Karpas-422 (cell line): Measurements from ENCODE around the gene ADAP1. TPM values are rescaled to one million over a fixed set of nuclear protein-coding genes. Genes with fewer than 3 reads are reported as not detected.

Experiments used
- DNase-seq: peaks from one replicate; pipeline ENCODE4 v3.0.0-alpha.2; 2015
- H2AFZ ChIP-seq: fragments of 200-600 bp; sonication (generic); 2 replicates; pipeline ENCODE4 v1.6.1; 2014; ENCODE audit warnings: antibody characterized with exemption, low read length, mixed read lengths
- H3K27ac ChIP-seq: fragments of 200-600 bp; sonication (generic); 2 replicates; pipeline ENCODE4 v1.5.1; 2014; ENCODE audit warnings: mild to moderate bottlenecking, low read length, moderate library complexity
- H3K27me3 ChIP-seq: fragments of 200-600 bp; sonication (generic); 2 replicates; pipeline ENCODE4 v1.6.1; 2014; ENCODE audit warnings: low read length, mixed read lengths
- H3K36me3 ChIP-seq: fragments of 200-600 bp; sonication (generic); 2 replicates; pipeline ENCODE4 v1.6.1; 2014; ENCODE audit warnings: low read length, mixed read lengths; ENCODE audit not compliant: insufficient read depth
- H3K4me1 ChIP-seq: fragments of 200-600 bp; sonication (generic); 2 replicates; pipeline ENCODE4 v1.6.1; 2014; ENCODE audit warnings: mild to moderate bottlenecking, low read length, mixed read lengths
- H3K4me2 ChIP-seq: fragments of 200-600 bp; sonication (generic); 2 replicates; pipeline ENCODE4 v1.6.1; 2014; ENCODE audit warnings: low read length, low read depth, mild to moderate bottlenecking; ENCODE audit not compliant: poor library complexity, severe bottlenecking
- H3K4me3 ChIP-seq: fragments of 200-600 bp; sonication (generic); 2 replicates; pipeline ENCODE4 v1.5.1; 2014; ENCODE audit warnings: mild to moderate bottlenecking, antibody characterized with exemption, low read length, mixed read lengths
- H3K79me2 ChIP-seq: fragments of 200-600 bp; sonication (generic); 2 replicates; pipeline ENCODE4 v1.6.1; 2014; ENCODE audit warnings: mild to moderate bottlenecking, low read length, mixed read lengths
- H3K9ac ChIP-seq: fragments of 200-600 bp; sonication (generic); 2 replicates; pipeline ENCODE4 v1.6.0; 2014; ENCODE audit warnings: low read length
- H3K9me2 ChIP-seq: fragments of 200-600 bp; sonication (generic), shearing (Covaris generic); replicated peaks from 2 replicates; pipeline ENCODE4 v1.6.0; 2014; ENCODE audit warnings: mild to moderate bottlenecking, low read length, moderate library complexity; ENCODE audit not compliant: insufficient read depth
- H3K9me3 ChIP-seq: fragments of 300-700, 200-600 bp; sonication (generic); 2 replicates; pipeline ENCODE4 v1.6.1; 2014; ENCODE audit warnings: low read length, mixed read lengths
- H4K20me1 ChIP-seq: fragments of 200-600 bp; sonication (generic); 2 replicates; pipeline ENCODE4 v1.6.1; 2014; ENCODE audit warnings: mild to moderate bottlenecking, antibody characterized with exemption, low read length, low read depth; ENCODE audit not compliant: insufficient read depth
- total RNA-seq: library from RNA; depleted of rRNA; stranded (reverse); fragments of >200 nt; shearing (Covaris generic); gene quantifications from 2 replicates; pipeline ENCODE4 v1.2.3, GENCODE V29; 2014; ENCODE audit warnings: low replicate concordance

The ADAP1 gene
- total RNA-seq, 1 experiment from 2014 or later, result not detected

DNA sequence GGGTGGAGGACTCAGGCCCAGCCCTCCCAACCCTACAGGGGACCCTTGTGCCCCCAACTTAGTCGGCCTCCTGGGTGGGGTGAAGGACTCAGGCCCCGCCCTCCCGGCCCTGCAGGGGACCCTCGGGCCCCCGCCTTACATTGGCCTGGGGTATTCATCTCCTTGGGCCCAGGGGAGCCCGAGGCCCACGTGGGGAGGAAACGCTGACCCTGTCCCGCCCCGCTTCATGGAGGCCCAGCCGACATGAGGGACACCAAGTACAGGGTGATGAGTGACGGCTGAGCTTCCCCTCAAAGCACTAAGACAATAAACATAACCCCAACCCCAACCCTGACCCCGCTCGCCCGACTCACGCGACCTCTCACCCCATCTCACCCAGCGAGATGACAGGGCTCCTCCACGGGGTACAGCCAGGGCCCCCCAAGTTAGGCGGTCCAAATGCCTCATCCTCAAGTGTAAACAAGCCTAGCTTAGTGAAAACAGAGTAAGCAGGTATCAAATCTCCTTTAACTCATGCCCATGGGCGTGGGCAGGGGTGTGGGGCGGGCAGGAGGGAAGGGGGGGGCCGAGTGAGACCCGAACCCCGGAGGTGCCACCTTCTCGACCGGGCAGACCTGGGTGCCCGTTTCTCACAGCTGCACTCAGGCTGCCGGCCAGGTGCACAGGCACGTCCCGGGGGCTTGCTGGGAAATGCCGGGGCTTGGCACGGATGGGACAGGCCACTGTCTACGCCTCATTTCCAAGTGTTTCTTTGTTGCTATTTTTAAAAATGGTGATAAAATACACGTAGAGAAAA is 36.7 kb upstream of the ADAP1 start:
- H3K9me3 ChIP-seq, result no peaks in the 10 kb centered on the region
- H3K9ac ChIP-seq, result no peak overlapping the region
- no peak overlapping the region for H3K4me3 ChIP-seq
- no peak overlapping the region for H3K4me2 ChIP-seq
- no peaks in the 10 kb centered on the region; the same call in 1 of the 2 replicates for H3K27me3 ChIP-seq
- no peaks in the 10 kb centered on the region for H3K36me3 ChIP-seq
- peaks cover 30% of the 10 kb centered on the region for H3K4me1 ChIP-seq
- no peaks in the 10 kb centered on the region for H3K9me2 ChIP-seq
- H2AFZ ChIP-seq, result no peak overlapping the region
- H3K27ac ChIP-seq, result no peak overlapping the region
- H3K79me2 ChIP-seq, result no peaks in the 10 kb centered on the region
- H4K20me1 ChIP-seq, result peaks cover 15% of the 10 kb centered on the region; the same call in 1 of the 2 replicates
- no peak for DNase-seq

- Histone ChIP-seq H3K79me2 (no peaks in the 10 kb centered on the region), H3K9ac (no peak overlapping the region), H4K20me1 (peaks cover 15% of the 10 kb centered on the region; the same call in 1 of the 2 replicates), H3K4me2 (no peak overlapping the region), H3K27me3 (no peaks in the 10 kb centered on the region; the same call in 1 of the 2 replicates), H3K9me2 (no peaks in the 10 kb centered on the region), H3K27ac (no peak overlapping the region), H2AFZ (no peak overlapping the region), H3K4me3 (no peak overlapping the region), H3K4me1 (peaks cover 23% of the 10 kb centered on the region), H3K9me3 (no peaks in the 10 kb centered on the region), H3K36me3 (no peaks in the 10 kb centered on the region)
- DNase-seq, result no peak
Observed at GRCh38 chr7:990352-990932, 36.0 kb upstream of the ADAP1 start.

DNA sequence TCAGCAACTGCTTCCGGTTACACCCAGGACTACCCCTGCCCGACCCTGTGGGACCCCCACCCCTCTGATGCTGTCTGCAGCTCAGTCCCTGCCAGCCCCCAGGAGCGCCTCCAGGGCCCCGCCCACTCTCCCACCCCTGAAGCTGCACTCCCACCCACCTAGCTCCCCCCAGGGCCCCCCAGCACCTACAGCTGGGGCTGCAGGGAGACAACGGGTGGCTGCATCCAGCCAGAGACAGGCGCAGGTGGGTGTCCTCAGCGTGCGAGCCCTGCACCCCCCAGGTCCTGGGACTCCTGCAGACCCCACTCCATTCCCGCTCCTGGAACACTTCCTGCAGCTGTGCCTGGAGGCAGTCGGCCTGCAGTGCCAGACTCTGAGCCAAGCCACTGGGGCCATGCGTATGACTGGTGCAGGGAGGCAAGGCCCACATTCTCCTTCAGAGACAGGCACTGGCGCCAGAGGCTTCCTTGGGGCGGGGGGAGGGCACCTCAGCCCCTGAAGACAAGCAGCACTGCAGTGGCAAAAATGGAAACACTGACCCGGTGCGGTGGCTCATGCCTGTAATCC is 34.6 kb upstream of the ADAP1 start:
- Histone ChIP-seq H3K4me3 (no peak overlapping the region), H3K9me3 (no peaks in the 10 kb centered on the region), H3K4me2 (no peak overlapping the region), H3K36me3 (no peaks in the 10 kb centered on the region), H2AFZ (no peak overlapping the region), H3K4me1 (peaks cover 12% of the 10 kb centered on the region; the same call in 1 of the 2 replicates), H4K20me1 (peaks cover 20% of the 10 kb centered on the region; the same call in 1 of the 2 replicates), H3K9ac (no peak overlapping the region), H3K79me2 (no peaks in the 10 kb centered on the region), H3K27me3 (no peaks in the 10 kb centered on the region), H3K27ac (no peak overlapping the region), H3K9me2 (no peaks in the 10 kb centered on the region)
- no peak for DNase-seq

- peaks cover 20% of the 10 kb centered on the region; the same call in 1 of the 2 replicates for H4K20me1 ChIP-seq
- no peak overlapping the region for H3K27ac ChIP-seq
- H3K36me3 ChIP-seq, result no peaks in the 10 kb centered on the region
- H3K9ac ChIP-seq, result peak overlapping the region; percentile 6; the same call in 1 of the 2 replicates
- H3K4me1 ChIP-seq, result peaks cover 12% of the 10 kb centered on the region; the same call in 1 of the 2 replicates
- H3K9me2 ChIP-seq, result no peaks in the 10 kb centered on the region
- no peaks in the 10 kb centered on the region for H3K79me2 ChIP-seq
- H3K4me3 ChIP-seq, result no peak overlapping the region
- DNase-seq, result no peak
- no peak overlapping the region for H3K4me2 ChIP-seq
- H3K27me3 ChIP-seq, result no peaks in the 10 kb centered on the region
- H3K9me3 ChIP-seq, result no peaks in the 10 kb centered on the region
- no peak overlapping the region for H2AFZ ChIP-seq
Observed at GRCh38 chr7:988426-988911, 34.0 kb upstream of the ADAP1 start.

- no peaks in the 10 kb centered on the region for H3K27me3 ChIP-seq
- no peak for DNase-seq
- H3K27ac ChIP-seq, result no peak overlapping the region
- H4K20me1 ChIP-seq, result peaks cover 19% of the 10 kb centered on the region; the same call in 1 of the 2 replicates
- no peak overlapping the region for H2AFZ ChIP-seq
- no peak overlapping the region for H3K4me3 ChIP-seq
- H3K4me2 ChIP-seq, result no peak overlapping the region
- peak overlapping the region; percentile 6; the same call in 1 of the 2 replicates for H3K9ac ChIP-seq
- no peaks in the 10 kb centered on the region for H3K9me3 ChIP-seq
- H3K79me2 ChIP-seq, result no peaks in the 10 kb centered on the region
- H3K36me3 ChIP-seq, result no peaks in the 10 kb centered on the region
- H3K4me1 ChIP-seq, result peaks cover 11% of the 10 kb centered on the region; the same call in 1 of the 2 replicates
- no peaks in the 10 kb centered on the region for H3K9me2 ChIP-seq
Observed at GRCh38 chr7:987909-988308, 33.4 kb upstream of the ADAP1 start.

DNA sequence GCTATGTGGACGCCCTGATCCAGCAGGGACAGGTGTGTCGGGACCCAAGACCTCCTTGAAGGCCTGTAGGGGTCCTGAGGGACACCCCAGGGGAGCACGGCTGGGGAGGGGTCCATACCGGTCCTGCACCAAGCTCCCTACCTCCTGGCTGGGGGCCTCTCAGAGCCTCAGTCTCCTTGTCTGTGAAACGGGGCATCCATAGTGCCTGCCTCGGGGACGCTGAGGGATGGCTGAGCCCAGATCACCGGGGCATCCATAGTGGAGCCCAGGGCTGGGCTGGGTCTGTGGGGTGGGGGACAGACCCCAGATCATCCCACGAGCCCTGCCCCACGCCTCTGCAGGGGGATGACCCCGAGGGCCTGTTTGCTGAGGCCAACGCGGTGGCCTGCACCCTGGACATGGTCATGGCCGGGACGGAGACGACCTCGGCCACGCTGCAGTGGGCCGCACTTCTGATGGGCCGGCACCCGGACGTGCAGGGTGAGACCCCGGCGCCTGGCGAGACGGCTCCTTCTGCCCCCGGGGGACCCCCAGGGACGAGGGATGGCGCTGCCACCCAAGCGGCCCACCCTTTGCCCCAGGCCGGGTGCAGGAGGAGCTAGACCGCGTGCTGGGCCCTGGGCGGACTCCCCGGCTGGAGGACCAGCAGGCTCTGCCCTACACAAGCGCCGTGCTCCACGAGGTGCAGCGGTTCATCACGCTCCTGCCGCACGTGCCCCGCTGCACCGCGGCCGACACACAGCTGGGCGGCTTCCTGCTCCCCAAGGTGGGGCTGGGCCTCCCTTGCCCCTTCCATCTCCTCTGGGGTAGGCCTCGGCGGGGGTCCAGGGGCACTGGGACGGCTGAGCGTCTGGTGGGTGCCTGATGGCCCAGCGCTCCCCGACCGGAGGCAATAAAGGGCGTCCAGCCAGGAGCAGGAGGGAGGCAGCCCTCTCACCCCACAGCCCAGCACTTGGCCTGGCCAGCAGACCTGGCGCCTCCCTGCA is 32.6 kb upstream of the ADAP1 start:
- Histone ChIP-seq H3K4me3 (no peak overlapping the region), H3K9ac (no peak overlapping the region; the same call in 1 of the 2 replicates), H3K27ac (no peak overlapping the region), H4K20me1 (0 out of 2 replicates have a peak, but pooled peaks cover 13% of the 10 kb centered on the region), H3K79me2 (no peaks in the 10 kb centered on the region), H3K9me2 (no peaks in the 10 kb centered on the region), H3K36me3 (no peaks in the 10 kb centered on the region), H3K27me3 (no peaks in the 10 kb centered on the region), H2AFZ (no peak overlapping the region), H3K4me1 (peaks cover 12% of the 10 kb centered on the region; the same call in 1 of the 2 replicates), H3K4me2 (no peak overlapping the region), H3K9me3 (no peaks in the 10 kb centered on the region)
- DNase-seq, result no peak

GRCh38 chr7:985915-986741 is 31.6 kb upstream of the ADAP1 start:
- Histone ChIP-seq H3K9ac (no peak overlapping the region), H4K20me1 (0 out of 2 replicates have a peak, but pooled peaks cover 13% of the 10 kb centered on the region), H3K4me3 (no peak overlapping the region), H3K27me3 (no peaks in the 10 kb centered on the region), H3K9me2 (no peaks in the 10 kb centered on the region), H2AFZ (no peak overlapping the region), H3K9me3 (no peaks in the 10 kb centered on the region), H3K27ac (no peak overlapping the region), H3K4me2 (no peak overlapping the region), H3K36me3 (no peaks in the 10 kb centered on the region), H3K4me1 (peaks cover 7% of the 10 kb centered on the region), H3K79me2 (no peaks in the 10 kb centered on the region)
- no peak for DNase-seq
